K562 (cell line): Measurements from ENCODE around the gene PRKCB. TPM values are rescaled to one million over a fixed set of nuclear protein-coding genes. Genes with fewer than 3 reads are reported as not detected.

Source experiments
- CBFA2T2 ChIP-seq: fragments of 450-650 bp; conservative IDR thresholded peaks from 2 replicates; pipeline ENCODE4 v1.6.1; 2017; ENCODE audit warnings: mild to moderate bottlenecking
- CC2D1A ChIP-seq: fragments of 450-650 bp; IDR thresholded peaks from 2 replicates; pipeline ENCODE4 v1.6.1; 2017; ENCODE audit warnings: mild to moderate bottlenecking
- DPF2 ChIP-seq: fragments of 450-650 bp; IDR thresholded peaks from 2 replicates; pipeline ENCODE4 v1.6.1; 2016
- EGR1 ChIP-seq: fragments of 450-650 bp; conservative IDR thresholded peaks from 2 replicates; pipeline ENCODE4 v1.6.1; 2017; ENCODE audit warnings: mild to moderate bottlenecking
- EHMT2 ChIP-seq: fragments of 450-650 bp; IDR thresholded peaks from 2 replicates; pipeline ENCODE4 v1.6.1; 2018; ENCODE audit warnings: antibody characterized with exemption
- ELF1 ChIP-seq: fragments of 200-800 bp; sonication (Bioruptor generic); IDR thresholded peaks from 2 replicates; pipeline ENCODE4 v1.6.1; 2016; ENCODE audit warnings: missing genetic modification characterization, missing compliant biosample characterization
- FOS ChIP-seq: IDR thresholded peaks from 3 replicates; pipeline ENCODE4 v1.6.1; 2011; ENCODE audit not compliant: insufficient read length; ENCODE audit errors: extremely low read depth
- FOXK2 ChIP-seq, 2 experiments: fragments of 450-650 bp; IDR thresholded peaks in 1 of 2; conservative IDR thresholded peaks in 1 of 2; 2 replicates each; pipeline ENCODE4 v1.6.1; 2016; ENCODE audit warnings: low read depth in 2 of 2, mild to moderate bottlenecking in 1 of 2
- HDAC1 ChIP-seq, 2 experiments: fragments of 450-650 bp; IDR thresholded peaks; 2 replicates each; pipeline ENCODE4 v1.6.1; 2016 to 2017; ENCODE audit warnings: inconsistent platforms in 1 of 2, mild to moderate bottlenecking in 1 of 2, moderate library complexity in 1 of 2
- HNRNPK ChIP-seq: fragments of 200-400 bp; formaldehyde crosslinking; IDR thresholded peaks from one replicate; pipeline ENCODE4 v1.6.1; 2018; ENCODE audit warnings: mild to moderate bottlenecking, low read depth, low read length; ENCODE audit not compliant: poor library complexity, severe bottlenecking
- KDM1A ChIP-seq, 2 experiments: fragments of 450-650 bp; IDR thresholded peaks; 2 replicates each; pipeline ENCODE4 v1.6.1; 2016; ENCODE audit warnings: mild to moderate bottlenecking in 2 of 2
- KHSRP ChIP-seq: fragments of 450-650 bp; IDR thresholded peaks from 2 replicates; pipeline ENCODE4 v1.6.1; 2017
- KLF6 ChIP-seq: fragments of 250-450 bp; sonication (Bioruptor Pico); IDR thresholded peaks from 2 replicates; pipeline ENCODE4 v1.4.0; 2020; ENCODE audit warnings: mild to moderate bottlenecking, moderate library complexity, borderline replicate concordance
- MEF2D ChIP-seq: conservative IDR thresholded peaks from 2 replicates; pipeline ENCODE4 v1.6.1; 2016; ENCODE audit warnings: low read depth, missing genetic modification characterization, missing compliant biosample characterization
- NCOA6 ChIP-seq: fragments of 450-650 bp; IDR thresholded peaks from 2 replicates; pipeline ENCODE4 v1.6.1; 2017; ENCODE audit warnings: mild to moderate bottlenecking
- NFRKB ChIP-seq: fragments of 450-650 bp; IDR thresholded peaks from 2 replicates; pipeline ENCODE4 v1.6.1; 2016; ENCODE audit warnings: low read depth
- NRF1 ChIP-seq, 2 experiments: fragments of 450-650 bp; IDR thresholded peaks in 1 of 2; conservative IDR thresholded peaks in 1 of 2; 2 replicates each; pipeline ENCODE4 v1.6.1; 2014; ENCODE audit warnings: mild to moderate bottlenecking in 2 of 2
- RAD21 ChIP-seq, 2 experiments: fragments of 250-450 bp in 1 of 2; fragments of 450-650 bp in 1 of 2; sonication (Bioruptor Pico) in 1 of 2; formaldehyde crosslinking in 1 of 2; IDR thresholded peaks in 1 of 2; conservative IDR thresholded peaks in 1 of 2; 2 replicates each; pipeline versions ENCODE4 v1.4.0 to v1.8.0; 2020 to 2022; ENCODE audit warnings: mild to moderate bottlenecking in 2 of 2, moderate library complexity in 1 of 2
- RNF2 ChIP-seq: sonication (generic); IDR thresholded peaks from 2 replicates; pipeline ENCODE4 v1.6.1; 2016
- RUNX1 ChIP-seq: sonication (generic); IDR thresholded peaks from 2 replicates; pipeline ENCODE4 v1.6.1; 2016; ENCODE audit warnings: antibody characterized with exemption, low read depth
- SMARCA4 ChIP-seq: fragments of 450-650 bp; IDR thresholded peaks from 2 replicates; pipeline ENCODE4 v1.6.1; 2016
- SMARCA5 ChIP-seq: fragments of 450-650 bp; IDR thresholded peaks from 2 replicates; pipeline ENCODE4 v1.6.1; 2016
- SMARCC2 ChIP-seq: fragments of 450-650 bp; IDR thresholded peaks from 2 replicates; pipeline ENCODE4 v1.6.1; 2017; ENCODE audit warnings: antibody characterized with exemption, moderate library complexity, mild to moderate bottlenecking, low read depth
- SRSF1 ChIP-seq: fragments of 200-400 bp; formaldehyde crosslinking; IDR thresholded peaks from 2 replicates; pipeline ENCODE4 v1.6.1; 2017; ENCODE audit warnings: mild to moderate bottlenecking, low read depth, low read length, moderate library complexity
- TEAD2 ChIP-seq: fragments of 450-650 bp; IDR thresholded peaks from 2 replicates; pipeline ENCODE4 v1.6.1; 2016; ENCODE audit warnings: missing genetic modification characterization, control low read depth, missing compliant biosample characterization
- TRIM24 ChIP-seq, 2 experiments: fragments of 450-650 bp; IDR thresholded peaks; 2 replicates each; pipeline ENCODE4 v1.6.1; 2016
- XRCC5 ChIP-seq: fragments of 200-400 bp; formaldehyde crosslinking; IDR thresholded peaks from 2 replicates; pipeline ENCODE4 v1.6.1; 2017; ENCODE audit warnings: low read depth, mild to moderate bottlenecking, low read length
- ZNF224 ChIP-seq: sonication (generic); formaldehyde crosslinking; IDR thresholded peaks from 2 replicates; pipeline ENCODE4 v1.8.0; 2022; ENCODE audit warnings: mild to moderate bottlenecking, missing genetic modification reagents
- ZNF507 ChIP-seq: conservative IDR thresholded peaks from 2 replicates; pipeline ENCODE4 v1.6.1; 2017; ENCODE audit warnings: missing genetic modification characterization, missing compliant biosample characterization
- polyA plus RNA-seq, 8 experiments: library from polyadenylated mRNA; depleted of rRNA in 4 of 8; stranded (reverse) in 5 of 8; unstranded in 3 of 8; fragments of >200 nt; fragmentation: Nextera tagmentation in 2 of 8; fragmentation: Illumina TruSeq in 1 of 8; extraction: Ambion mirVana in 2 of 8; extraction: Trizol in 1 of 8; gene quantifications; 2 replicates each; pipeline versions ENCODE4 v1.2.1 to v1.2.3, GENCODE V29; 2011 to 2014; ENCODE audit warnings: inconsistent platforms in 1 of 8, missing spikeins in 1 of 8
- total RNA-seq, 7 experiments: library from RNA; depleted of rRNA in 6 of 7; stranded (reverse); fragments of >200 nt in 6 of 7; fragmentation: Illumina TruSeq in 2 of 7; extraction: Trizol in 2 of 7; gene quantifications; 2 replicates each; pipeline versions ENCODE4 v1.2.1 to v1.2.3, GENCODE V29; 2011 to 2021; ENCODE audit warnings: low replicate concordance in 1 of 7
- TF ChIP-seq, protein P1 (sequence below): fragments of 450-650 bp; IDR thresholded peaks from 2 replicates; pipeline ENCODE4 v1.6.1; 2016; ENCODE audit warnings: low read depth, mild to moderate bottlenecking, moderate library complexity
- TF ChIP-seq, protein P2 (sequence below), 2 experiments: IDR thresholded peaks; 2 replicates each; pipeline ENCODE4 v1.6.1; 2011; ENCODE audit warnings: borderline replicate concordance in 1 of 2, control low read depth in 1 of 2, low read depth in 1 of 2, low read length in 1 of 2, mild to moderate bottlenecking in 1 of 2, mixed read lengths in 1 of 2, moderate library complexity in 1 of 2; ENCODE audit not compliant: insufficient read depth in 1 of 2, insufficient read length in 1 of 2, poor library complexity in 1 of 2, severe bottlenecking in 1 of 2; ENCODE audit errors: extremely low read depth in 1 of 2

PRKCB gene
- total and polyA plus RNA-seq, 9 of the 15 experiments (the other 6 are each of a cell fraction or from before 2014, with no cell fraction given), result 49.9 to 276 (median 148) TPM

DNA sequence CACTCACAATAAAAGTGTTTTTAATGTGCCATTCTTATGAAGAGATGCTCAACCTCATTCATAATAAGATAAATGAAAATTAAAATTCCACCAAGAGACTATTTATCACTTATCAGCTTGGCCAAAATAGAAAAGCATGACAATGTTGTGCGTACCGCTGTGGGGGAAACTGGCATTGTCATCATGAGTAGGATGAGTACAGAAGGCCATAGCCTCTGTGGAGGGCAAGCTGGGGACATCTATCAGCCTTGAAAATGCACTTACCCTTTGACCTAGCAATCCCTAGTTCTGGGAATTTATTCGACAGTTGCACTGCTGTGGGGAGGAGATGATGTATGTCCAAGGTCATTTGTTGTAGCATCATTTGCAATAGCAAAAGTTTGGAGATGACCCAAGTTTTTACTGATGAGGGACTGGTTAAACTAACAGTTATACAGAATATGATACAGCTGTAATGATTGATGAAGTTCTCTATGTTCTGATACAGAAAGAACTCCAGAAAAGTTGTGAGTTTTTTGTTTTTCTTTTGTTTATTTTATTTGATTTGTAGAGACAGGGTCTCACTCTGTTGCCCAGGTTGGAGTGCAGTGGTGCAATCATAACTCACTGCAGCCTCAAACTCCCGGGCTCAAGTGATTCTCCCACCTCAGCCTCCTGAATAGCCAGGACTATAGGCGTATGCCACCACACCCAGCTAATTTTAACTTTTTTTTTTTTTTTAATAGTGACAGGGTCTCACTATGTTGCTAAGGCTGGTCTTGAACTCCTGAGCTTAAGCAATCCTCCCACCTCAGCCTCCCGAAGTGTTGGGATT, 13.7 kb upstream of the PRKCB start (continued):
- TF ChIP-seq ZNF224 (no peak), RUNX1 (peak; percentile 34; the same call in 1 of the 2 replicates), RNF2 (peak; percentile 94), NFRKB (peak; percentile 42; the same call in 1 of the 2 replicates), TEAD2 (peak; percentile 3; the same call in 1 of the 2 replicates), NCOA6 (peak; percentile 81), SRSF1 (no peak), FOXK2 (conservative IDR thresholded peaks at IDR 0.05 in 1 of 2, IDR thresholded peaks at IDR 0.05 in 1 of 2; ENCODE audit: low read depth in 2 of 2) (peak in 1 of 2 experiments; percentile 40; a peak in 2 of 4 replicates), NRF1 (conservative IDR thresholded peaks at IDR 0.05 in 1 of 2, IDR thresholded peaks at IDR 0.05 in 1 of 2) (0 out of 4 replicates have a peak, but pooled peaks of 1 of the 2 experiments have one; percentile 3), ZNF507 (tag) (no peak), RAD21 (CRISPR knock-in tag; conservative IDR thresholded peaks at IDR 0.05 in 1 of 2, IDR thresholded peaks at IDR 0.05 in 1 of 2) (0 out of 4 replicates have a peak, but pooled peaks of 1 of the 2 experiments have one; percentile 19), CC2D1A (peak; percentile 83; the same call in 1 of the 2 replicates), DPF2 (peak; percentile 98), KHSRP (peak; percentile 45; the same call in 1 of the 2 replicates), KLF6 (CRISPR knock-in tag) (0 out of 2 replicates have a peak, but pooled peaks have one; percentile 21), FOS (no peak), EGR1 (peak; percentile 51), SMARCA5 (peak; percentile 58; the same call in 1 of the 2 replicates), CBFA2T2 (peak; percentile 93), KDM1A (IDR thresholded peaks at IDR 0.05) (peak; percentile 99), ELF1 (tag) (0 out of 2 replicates have a peak, but pooled peaks have one; percentile 10), SMARCC2 (peak; percentile 86), HNRNPK (no peak), TRIM24 (IDR thresholded peaks at IDR 0.05) (peak; percentile 64 to 93; a peak in 3 of 4 replicates), XRCC5 (0 out of 2 replicates have a peak, but pooled peaks have one; percentile 27), HDAC1 (IDR thresholded peaks at IDR 0.05) (peak; percentile 86 to 97), MEF2D (tag) (peak; percentile 67; the same call in 1 of the 2 replicates), SMARCA4 (peak; percentile 97), EHMT2 (peak; percentile 73)
- TF ChIP-seq, protein P1, sequence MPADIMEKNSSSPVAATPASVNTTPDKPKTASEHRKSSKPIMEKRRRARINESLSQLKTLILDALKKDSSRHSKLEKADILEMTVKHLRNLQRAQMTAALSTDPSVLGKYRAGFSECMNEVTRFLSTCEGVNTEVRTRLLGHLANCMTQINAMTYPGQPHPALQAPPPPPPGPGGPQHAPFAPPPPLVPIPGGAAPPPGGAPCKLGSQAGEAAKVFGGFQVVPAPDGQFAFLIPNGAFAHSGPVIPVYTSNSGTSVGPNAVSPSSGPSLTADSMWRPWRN, result peak; percentile 43; the same call in 1 of the 2 replicates
- TF ChIP-seq, protein P2, sequence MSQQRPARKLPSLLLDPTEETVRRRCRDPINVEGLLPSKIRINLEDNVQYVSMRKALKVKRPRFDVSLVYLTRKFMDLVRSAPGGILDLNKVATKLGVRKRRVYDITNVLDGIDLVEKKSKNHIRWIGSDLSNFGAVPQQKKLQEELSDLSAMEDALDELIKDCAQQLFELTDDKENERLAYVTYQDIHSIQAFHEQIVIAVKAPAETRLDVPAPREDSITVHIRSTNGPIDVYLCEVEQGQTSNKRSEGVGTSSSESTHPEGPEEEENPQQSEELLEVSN (IDR thresholded peaks at IDR 0.05; ENCODE audit: borderline replicate concordance in 1 of 2, extremely low read depth in 1 of 2, insufficient read depth in 1 of 2, insufficient read length in 1 of 2, low read depth in 1 of 2, low read length in 1 of 2, poor library complexity in 1 of 2, severe bottlenecking in 1 of 2), result no peak
